HepG2 (cell line): Measurements from ENCODE around the gene RRAGA. TPM values are rescaled to one million over a fixed set of nuclear protein-coding genes. Genes with fewer than 3 reads are reported as not detected.

Source experiments
- CERS6 ChIP-seq: sonication (generic); formaldehyde crosslinking; IDR thresholded peaks from 2 replicates; pipeline ENCODE4 v1.5.0; 2020; ENCODE audit warnings: missing genetic modification reagents
- CREB1 ChIP-seq, 2 experiments: fragments of 450-650 bp in 1 of 2; IDR thresholded peaks; 2 replicates each; pipeline ENCODE4 v1.6.1; 2016 to 2017; ENCODE audit warnings: control low read depth in 1 of 2, mild to moderate bottlenecking in 1 of 2, missing compliant biosample characterization in 1 of 2, missing genetic modification characterization in 1 of 2
- EEA1 ChIP-seq: sonication (generic); formaldehyde crosslinking; IDR thresholded peaks from 2 replicates; pipeline ENCODE4 v1.5.1; 2020; ENCODE audit warnings: mild to moderate bottlenecking, missing genetic modification reagents, borderline replicate concordance
- FOXC1 ChIP-seq: sonication (generic); formaldehyde crosslinking; IDR thresholded peaks from 2 replicates; pipeline ENCODE4 v1.8.0; 2022; ENCODE audit warnings: mild to moderate bottlenecking, missing genetic modification reagents, borderline replicate concordance
- GATAD1 ChIP-seq: IDR thresholded peaks from 2 replicates; pipeline ENCODE4 v1.6.1; 2016; ENCODE audit warnings: missing genetic modification reagents, missing compliant biosample characterization
- HOMEZ ChIP-seq: IDR thresholded peaks from 2 replicates; pipeline ENCODE4 v1.6.1; 2016; ENCODE audit warnings: low read depth
- ISX ChIP-seq: sonication (generic); formaldehyde crosslinking; conservative IDR thresholded peaks from 2 replicates; pipeline ENCODE4 v1.5.0; 2020; ENCODE audit warnings: missing genetic modification reagents
- KDM5B ChIP-seq: sonication (generic); formaldehyde crosslinking; IDR thresholded peaks from 2 replicates; pipeline ENCODE4 v1.4.0; 2020; ENCODE audit warnings: missing genetic modification reagents, mild to moderate bottlenecking, borderline replicate concordance
- KLF15 ChIP-seq: sonication (generic); formaldehyde crosslinking; IDR thresholded peaks from 2 replicates; pipeline ENCODE4 v1.8.1; 2023; ENCODE audit warnings: borderline replicate concordance, mild to moderate bottlenecking, inconsistent platforms, missing genetic modification reagents, mixed read lengths
- NFIB ChIP-seq: sonication (generic); formaldehyde crosslinking; IDR thresholded peaks from 2 replicates; pipeline ENCODE4 v1.9.0; 2021; ENCODE audit warnings: missing genetic modification reagents, mild to moderate bottlenecking, borderline replicate concordance
- PAXIP1 ChIP-seq: sonication (generic); formaldehyde crosslinking; conservative IDR thresholded peaks from 2 replicates; pipeline ENCODE4 v1.4.0; 2020; ENCODE audit warnings: mild to moderate bottlenecking, missing genetic modification reagents, moderate library complexity
- UBTF ChIP-seq: sonication (generic); formaldehyde crosslinking; IDR thresholded peaks from 2 replicates; pipeline ENCODE4 v1.4.0; 2020; ENCODE audit warnings: mild to moderate bottlenecking, missing genetic modification reagents
- ZNF333 ChIP-seq: sonication (generic); formaldehyde crosslinking; IDR thresholded peaks from 2 replicates; pipeline ENCODE4 v1.4.0; 2020; ENCODE audit warnings: mild to moderate bottlenecking, missing genetic modification reagents, borderline replicate concordance
- ZNF564 ChIP-seq: sonication (generic); formaldehyde crosslinking; IDR thresholded peaks from 2 replicates; pipeline ENCODE4 v1.8.1; 2023; ENCODE audit warnings: mild to moderate bottlenecking, missing genetic modification reagents
- ZNF816 ChIP-seq: sonication (generic); formaldehyde crosslinking; IDR thresholded peaks from 2 replicates; pipeline ENCODE4 v1.8.0; 2022; ENCODE audit warnings: missing genetic modification reagents, mild to moderate bottlenecking, borderline replicate concordance
- ZNF841 ChIP-seq: sonication (generic); formaldehyde crosslinking; IDR thresholded peaks from 2 replicates; pipeline ENCODE4 v1.8.1; 2023; ENCODE audit warnings: missing genetic modification reagents, borderline replicate concordance
- ZSCAN30 ChIP-seq: sonication (generic); formaldehyde crosslinking; IDR thresholded peaks from 2 replicates; pipeline ENCODE4 v1.5.0; 2020; ENCODE audit warnings: mild to moderate bottlenecking, missing genetic modification reagents
- ZZZ3 ChIP-seq: sonication (generic); formaldehyde crosslinking; IDR thresholded peaks from 2 replicates; pipeline ENCODE4 v1.4.0; 2020; ENCODE audit warnings: missing genetic modification reagents, mild to moderate bottlenecking, borderline replicate concordance
- polyA plus RNA-seq, 8 experiments: library from polyadenylated mRNA; depleted of rRNA in 3 of 8; stranded (reverse) in 7 of 8; unstranded in 1 of 8; fragments of >200 nt; fragmentation: Illumina TruSeq in 4 of 8; extraction: Trizol in 4 of 8; gene quantifications; 2 replicates each; pipeline versions ENCODE4 v1.2.1 to v1.2.3, GENCODE V29; 2011 to 2016; ENCODE audit warnings: low read depth in 4 of 8, missing spikeins in 1 of 8, mixed read lengths in 1 of 8; ENCODE audit not compliant: insufficient read depth in 1 of 8
- total RNA-seq, 5 experiments: library from RNA; depleted of rRNA; stranded (reverse); fragments of >200 nt; fragmentation: Illumina TruSeq; extraction: Trizol; gene quantifications; 2 replicates each; pipeline ENCODE4 v1.2.3, GENCODE V29; 2016; ENCODE audit warnings: low read depth in 1 of 5

Gene RRAGA
- total and polyA plus RNA-seq, 2 of the 13 experiments (the other 11 are each of a cell fraction or from before 2014, with no cell fraction given) = 37.5 to 118 TPM

- peak; percentile 84 for TF ChIP-seq PAXIP1 (CRISPR knock-in tag)
- TF ChIP-seq UBTF (CRISPR knock-in tag) = peak; percentile 98
- TF ChIP-seq ZZZ3 (CRISPR knock-in tag) = peak; percentile 52; the same call in 1 of the 2 replicates
- peak; percentile 46; the same call in 1 of the 2 replicates for TF ChIP-seq KLF15
- no peak for TF ChIP-seq NFIB
- TF ChIP-seq EEA1 (CRISPR knock-in tag) = peak; percentile 88; the same call in 1 of the 2 replicates
- TF ChIP-seq ZNF841 (CRISPR knock-in tag) = 0 out of 2 replicates have a peak, but pooled peaks have one; percentile 47
- peak; percentile 89; the same call in 1 of the 2 replicates for TF ChIP-seq HOMEZ (CRISPR knock-in tag)
- TF ChIP-seq GATAD1 (CRISPR knock-in tag) = peak; percentile 87
- TF ChIP-seq ISX (CRISPR knock-in tag) = no peak
- TF ChIP-seq ZNF333 (CRISPR knock-in tag) = no peak; the same call in none of the 2 replicates
- 0 out of 2 replicates have a peak, but pooled peaks have one; percentile 70 for TF ChIP-seq CERS6
- 0 out of 2 replicates have a peak, but pooled peaks have one; percentile 48 for TF ChIP-seq ZNF816
- peak; percentile 47; the same call in 1 of the 2 replicates for TF ChIP-seq ZNF564 (CRISPR knock-in tag)
- no peak for TF ChIP-seq CREB1 (IDR thresholded peaks at IDR 0.05)
- peak; percentile 70 for TF ChIP-seq CREB1 (CRISPR knock-in tag; IDR thresholded peaks at IDR 0.05)
- TF ChIP-seq FOXC1 (CRISPR knock-in tag) = peak; percentile 92; the same call in 1 of the 2 replicates
- TF ChIP-seq ZSCAN30 (CRISPR knock-in tag) = peak; percentile 24; the same call in 1 of the 2 replicates
- peak; percentile 87 for TF ChIP-seq KDM5B (CRISPR knock-in tag)
Observed at GRCh38 chr9:19048966-19049916, at the start of gene RRAGA (continued).
